GM21723 (cell line): ENCODE results near the gene C22orf23.
A peak's percentile ranks its signal among the peaks of the same experiment; 100 is the strongest.

Experiments used
- ATAC-seq: cut with Tn5 transposase; IDR thresholded peaks from one replicate; pipeline ENCODE4 v1.9.1; 2021; ENCODE audit warnings: mild to moderate bottlenecking, moderate library complexity; ENCODE audit not compliant: unreplicated experiment

C22orf23 gene

DNA sequence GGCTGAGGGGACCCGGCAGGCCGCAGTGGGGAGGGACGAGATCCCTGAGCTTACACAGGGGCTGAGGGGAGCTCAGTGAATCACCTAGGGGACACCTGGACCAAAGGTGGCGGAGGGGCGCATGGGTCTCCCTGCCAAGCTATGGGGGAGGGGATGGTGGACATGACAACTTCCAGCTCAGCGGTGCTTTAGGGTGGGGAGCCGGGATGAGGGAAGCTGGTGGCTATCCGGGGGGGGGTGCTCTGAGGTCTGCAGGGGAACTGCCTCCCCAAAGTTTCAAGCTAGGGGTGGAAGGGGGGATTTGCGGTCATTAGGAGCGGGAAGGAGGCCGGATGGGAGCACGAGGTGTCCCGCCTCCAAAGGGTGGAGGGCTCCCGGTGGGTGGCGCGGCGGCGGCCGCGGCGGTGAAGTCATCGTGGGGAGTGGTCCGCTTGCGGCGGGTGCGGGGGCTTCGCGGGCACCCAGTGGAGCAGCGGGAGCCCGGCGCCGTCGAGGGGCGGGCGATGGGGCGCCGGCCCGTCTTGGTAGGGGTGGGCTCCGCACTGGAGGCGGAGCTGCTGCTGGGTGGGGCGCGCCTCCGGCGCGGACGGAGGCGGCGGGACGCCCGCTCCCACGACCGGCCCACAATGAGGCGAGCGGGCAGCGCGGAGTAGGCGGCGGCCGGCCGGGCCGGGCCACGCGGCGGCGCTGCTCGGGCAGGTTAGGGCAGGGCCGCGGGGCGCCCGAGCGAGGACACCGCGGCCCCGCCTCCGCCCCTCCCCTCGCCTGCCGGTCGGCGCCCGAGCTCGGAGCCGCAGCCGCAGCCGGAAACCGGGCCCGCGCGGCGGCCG, 47.7 kb downstream of the C22orf23 start, which contains the start of gene MICALL1:
MICALL1 (plus strand) TSS at position 764 of the 830 bp plus-strand sequence. CDS start 126 bp downstream, outside the sequence.
- peak; percentile 82 for ATAC-seq

DNA sequence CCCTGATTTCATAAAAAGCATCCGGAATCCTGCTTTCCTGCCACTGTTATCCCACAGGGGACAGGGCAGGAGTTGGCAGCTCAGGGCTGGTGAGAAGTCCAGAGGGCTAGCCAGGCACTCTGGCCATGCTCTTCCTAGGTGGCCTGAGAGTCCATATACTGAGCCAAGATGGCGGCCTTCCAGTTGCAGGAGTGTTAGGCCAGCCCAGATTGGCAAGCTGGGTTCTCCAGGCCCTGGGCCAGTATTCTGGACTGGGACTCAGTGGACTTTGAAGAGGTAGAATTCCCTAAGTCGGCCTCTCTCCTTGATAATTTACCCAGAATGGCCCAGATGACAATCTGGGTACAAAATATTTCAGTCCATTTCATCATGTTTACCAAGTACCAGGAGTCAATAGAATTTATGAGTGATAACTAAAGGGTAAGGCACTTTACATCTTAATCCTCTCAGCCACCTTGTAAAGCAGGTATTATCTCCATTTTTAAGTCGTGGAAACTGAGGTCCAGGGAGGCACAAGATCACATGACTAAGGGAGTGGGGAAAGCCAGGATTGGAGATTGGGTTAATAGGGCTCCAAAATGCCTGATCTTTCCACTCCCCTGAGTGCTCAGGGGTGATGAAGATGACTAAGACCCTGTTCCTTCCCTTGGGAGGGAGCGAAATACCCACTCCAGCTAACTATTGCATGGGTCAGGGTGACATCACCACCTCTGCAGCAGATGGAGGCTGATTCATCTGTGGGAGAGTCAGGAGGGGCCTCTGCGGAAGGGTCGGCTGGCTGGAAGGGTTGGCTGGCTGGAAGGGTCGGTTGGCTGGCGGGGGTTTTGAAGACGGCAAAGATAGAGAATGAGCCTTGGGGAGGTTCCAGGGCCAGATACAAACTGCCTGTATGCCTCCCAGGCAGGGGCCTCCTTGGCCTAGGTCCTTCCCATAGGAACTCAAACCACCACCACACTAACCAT, 48.5 kb downstream of the C22orf23 start:
- no peak for ATAC-seq

GRCh38 chr22:37898441-37899181, 54.8 kb downstream of the C22orf23 start:
- no peak for ATAC-seq

DNA sequence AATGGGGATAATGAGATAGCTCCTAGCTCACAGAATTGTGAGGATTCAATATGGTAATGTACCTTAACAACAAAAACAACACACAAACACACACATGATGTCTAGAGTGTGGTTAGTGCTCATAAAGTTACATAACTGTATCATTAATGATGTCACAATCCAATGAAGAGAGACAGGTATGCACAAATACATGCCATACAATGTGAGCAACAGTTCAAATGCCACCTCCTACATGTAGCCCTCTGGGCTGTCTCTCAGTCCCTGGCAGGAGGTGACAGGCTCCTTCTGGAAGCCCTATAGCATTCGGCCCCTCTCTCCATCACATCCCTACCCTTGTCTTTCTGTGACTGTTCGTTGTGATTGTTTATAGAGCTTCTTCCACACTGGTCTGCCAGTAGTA, 55.6 kb downstream of the C22orf23 start:
- ATAC-seq: no peak

GRCh38 chr22:37896939-37897338, 56.5 kb downstream of the C22orf23 start:
- ATAC-seq: no peak

- no peak for ATAC-seq
These were observed 57.2 kb downstream of the C22orf23 start for GRCh38 chr22:37896181-37896592.

- no peak for ATAC-seq
These were observed 58.3 kb downstream of the C22orf23 start for GRCh38 chr22:37894939-37895670.

GRCh38 chr22:37893583-37893983, 59.8 kb downstream of the C22orf23 start:
- ATAC-seq: no peak
